ENCODE measurements around the gene SEMA5B. TPM values are rescaled to one million over a fixed set of nuclear protein-coding genes. Genes with fewer than 3 reads are reported as not detected.
A peak's percentile ranks its signal among the peaks of the same experiment; 100 is the strongest.

The SEMA5B gene
- total RNA-seq, 2 donors from 2014 or later, result 0.09 to 2.9 TPM

GRCh38 chr3:122924056-122924455, 103.5 kb downstream of the SEMA5B start:
- H3K9me3 ChIP-seq, result no peaks in the 10 kb centered on the region
- H3K27me3 ChIP-seq (replicated peaks; ENCODE audit: insufficient read depth), result peaks cover 5% of the 10 kb centered on the region
- no peak overlapping the region for H3K4me3 ChIP-seq
- 88% methylated on average over 2 of the region's 2 CpGs for WGBS
- no peak overlapping the region for H3K27ac ChIP-seq
- intact Hi-C loops (cut with DNase I), result no loop called here
- no peaks in the 10 kb centered on the region for H3K36me3 ChIP-seq
- no peak for DNase-seq (ENCODE audit: low spot score)
- no peak for TF ChIP-seq POLR2AphosphoS5 (IDR thresholded peaks at IDR 0.05)
- no peak for TF ChIP-seq POLR2A (IDR thresholded peaks at IDR 0.05)
- no peak for TF ChIP-seq CTCF (IDR thresholded peaks at IDR 0.05)
- no peaks in the 10 kb centered on the region for H3K4me1 ChIP-seq (replicated peaks)

GRCh38 chr3:122923611-122924010, 104.0 kb downstream of the SEMA5B start:
- no peaks in the 10 kb centered on the region for H3K9me3 ChIP-seq
- H3K27ac ChIP-seq, result no peak overlapping the region
- H3K4me3 ChIP-seq, result no peak overlapping the region
- no peaks in the 10 kb centered on the region for H3K4me1 ChIP-seq (replicated peaks)
- intact Hi-C loops (cut with DNase I), result no loop called here
- H3K27me3 ChIP-seq (replicated peaks; ENCODE audit: insufficient read depth), result peaks cover 5% of the 10 kb centered on the region
- WGBS, result 83% methylated on average over 6 of the region's 6 CpGs
- no peaks in the 10 kb centered on the region for H3K36me3 ChIP-seq
- DNase-seq (ENCODE audit: low spot score), result no peak
- TF ChIP-seq CTCF (IDR thresholded peaks at IDR 0.05), result no peak
- no peak for TF ChIP-seq POLR2AphosphoS5 (IDR thresholded peaks at IDR 0.05)
- TF ChIP-seq POLR2A (IDR thresholded peaks at IDR 0.05), result no peak

- intact Hi-C loops (cut with DNase I), result no loop called here
- H3K4me3 ChIP-seq, result peak overlapping the region; percentile 3 to 14
- TF ChIP-seq CTCF (IDR thresholded peaks at IDR 0.05) (peak in 1 of 4 experiments; percentile 15), POLR2A (IDR thresholded peaks at IDR 0.05) (no peak)
- no peaks in the 10 kb centered on the region for H3K9me3 ChIP-seq
- no peak overlapping the region for H3K27ac ChIP-seq
- H3K36me3 ChIP-seq, result no peaks in the 10 kb centered on the region
- H3K4me1 ChIP-seq (replicated peaks), result no peaks in the 10 kb centered on the region
- no peak for DNase-seq (ENCODE audit: low spot score)
- WGBS, result 9% methylated on average over 61 of the region's 68 CpGs
- peaks cover 5% of the 10 kb centered on the region for H3K27me3 ChIP-seq (replicated peaks; ENCODE audit: insufficient read depth)
These were observed 105.5 kb downstream of the SEMA5B start for GRCh38 chr3:122921791-122922651.

GRCh38 chr3:122920986-122921385, 106.6 kb downstream of the SEMA5B start:
- no peak for DNase-seq (ENCODE audit: low spot score)
- 86% methylated on average over 6 of the region's 6 CpGs for WGBS
- H3K27ac ChIP-seq, result no peak overlapping the region
- no peaks in the 10 kb centered on the region for H3K9me3 ChIP-seq
- intact Hi-C loops (cut with DNase I), result no loop called here
- H3K4me3 ChIP-seq, result no peak overlapping the region
- H3K36me3 ChIP-seq, result no peaks in the 10 kb centered on the region
- TF ChIP-seq POLR2A (IDR thresholded peaks at IDR 0.05), result no peak
- no peak for TF ChIP-seq POLR2AphosphoS5 (IDR thresholded peaks at IDR 0.05)
- TF ChIP-seq CTCF (IDR thresholded peaks at IDR 0.05), result no peak
- peaks cover 5% of the 10 kb centered on the region for H3K27me3 ChIP-seq (replicated peaks; ENCODE audit: insufficient read depth)
- no peaks in the 10 kb centered on the region for H3K4me1 ChIP-seq (replicated peaks)

- 91% methylated on average over 3 of the region's 3 CpGs for WGBS
- Histone ChIP-seq H3K9me3 (no peaks in the 10 kb centered on the region), H3K36me3 (no peaks in the 10 kb centered on the region), H3K4me3 (no peak overlapping the region), H3K27ac (no peak overlapping the region), H3K27me3 (replicated peaks; ENCODE audit: insufficient read depth) (peaks cover 5% of the 10 kb centered on the region), H3K4me1 (replicated peaks) (no peaks in the 10 kb centered on the region)
- intact Hi-C loops (cut with DNase I), result no loop called here
- no peak for DNase-seq (ENCODE audit: low spot score)
- TF ChIP-seq CTCF (IDR thresholded peaks at IDR 0.05), result no peak
- no peak for TF ChIP-seq POLR2AphosphoS5 (IDR thresholded peaks at IDR 0.05)
- no peak for TF ChIP-seq POLR2A (IDR thresholded peaks at IDR 0.05)
These were observed 108.3 kb downstream of the SEMA5B start for GRCh38 chr3:122919291-122919610.
